ENCODE data around the gene SBNO1. TPM values are rescaled to one million over a fixed set of nuclear protein-coding genes. Genes with fewer than 3 reads are reported as not detected.

Gene SBNO1
- total RNA-seq, 3 donors from 2014 or later: 29.4 to 37.7 (median 33.4) TPM

- TF ChIP-seq CTCF (IDR thresholded peaks at IDR 0.05): no peak
- DNase-seq: peak; percentile 45 to 69 (median 60)
- no peak overlapping the region for H3K4me3 ChIP-seq
- no peaks in the 10 kb centered on the region for H3K9me3 ChIP-seq
- peak; percentile 74 for ATAC-seq
- intact Hi-C loops (cut with DNase I, micrococcal nuclease): no loop called here
- peaks cover 8% of the 10 kb centered on the region for H3K36me3 ChIP-seq (ENCODE audit: low read depth)
- H3K4me1 ChIP-seq (ENCODE audit: low read depth): no peaks in the 10 kb centered on the region
These were observed 32.3 kb upstream of the SBNO1 start for GRCh38 chr12:123396954-123397353.

- peaks cover 8% of the 10 kb centered on the region for H3K36me3 ChIP-seq (ENCODE audit: low read depth)
These were observed 31.9 kb upstream of the SBNO1 start for GRCh38 chr12:123396543-123396942.

GRCh38 chr12:123395236-123395635 is 30.6 kb upstream of the SBNO1 start:
- Histone ChIP-seq H3K36me3 (ENCODE audit: low read depth) (peaks cover 8% of the 10 kb centered on the region), H3K4me3 (no peak overlapping the region), H3K4me1 (ENCODE audit: low read depth) (peaks cover 5% of the 10 kb centered on the region), H3K9me3 (no peaks in the 10 kb centered on the region)
- ATAC-seq: no peak
- DNase-seq: no peak
- intact Hi-C loops (cut with DNase I, micrococcal nuclease): no loop called here
- no peak for TF ChIP-seq CTCF (IDR thresholded peaks at IDR 0.05)

More at GRCh38 chr12:123396543-123396942, 31.9 kb upstream of the SBNO1 start:
- Histone ChIP-seq H3K4me1 (ENCODE audit: low read depth) (no peaks in the 10 kb centered on the region), H3K9me3 (no peaks in the 10 kb centered on the region), H3K4me3 (no peak overlapping the region)
- intact Hi-C loops (cut with DNase I, micrococcal nuclease): no loop called here
- ATAC-seq (no peak), DNase-seq (no peak)
- TF ChIP-seq CTCF (IDR thresholded peaks at IDR 0.05): no peak

- TF ChIP-seq CTCF (IDR thresholded peaks at IDR 0.05): no peak
- H3K9me3 ChIP-seq: no peaks in the 10 kb centered on the region
- DNase-seq: no peak
- no peak overlapping the region for H3K4me3 ChIP-seq
- ATAC-seq: no peak
- H3K4me1 ChIP-seq (ENCODE audit: low read depth): peaks cover 10% of the 10 kb centered on the region
- H3K36me3 ChIP-seq (ENCODE audit: low read depth): peaks cover 8% of the 10 kb centered on the region
- intact Hi-C loops (cut with DNase I, micrococcal nuclease): no loop called here
These were observed 29.1 kb upstream of the SBNO1 start for GRCh38 chr12:123393747-123394146.

GRCh38 chr12:123391546-123392343 is 27.1 kb upstream of the SBNO1 start:
- no peak for ATAC-seq
- Histone ChIP-seq H3K9me3 (no peaks in the 10 kb centered on the region), H3K4me1 (ENCODE audit: low read depth) (peaks cover 22% of the 10 kb centered on the region), H3K4me3 (no peak overlapping the region), H3K36me3 (ENCODE audit: low read depth) (peaks cover 8% of the 10 kb centered on the region)
- no peak for TF ChIP-seq CTCF (IDR thresholded peaks at IDR 0.05)
- intact Hi-C loops (cut with DNase I, micrococcal nuclease): no loop called here
- DNase-seq: no peak
